Measurements from ENCODE around the gene KRT17.
"Not testable (repeated sequence)": the region's sequence is repeated elsewhere in the genome, so short reads cannot be mapped to it uniquely, and the experiment has no call there.

The KRT17 gene

GRCh38 chr17:41633556-41634199 is 9.3 kb upstream of the KRT17 start:
- no peak for DNase-seq

GRCh38 chr17:41632482-41633105 is 8.2 kb upstream of the KRT17 start:
- DNase-seq, result no peak

GRCh38 chr17:41631898-41632285 is 7.5 kb upstream of the KRT17 start:
- DNase-seq, result no peak

- no peak for DNase-seq
Measured at GRCh38 chr17:41631025-41631897, 6.9 kb upstream of the KRT17 start.

- no peak for DNase-seq
Measured at GRCh38 chr17:41629826-41630670, 5.7 kb upstream of the KRT17 start.

- DNase-seq, result no peak
Measured at GRCh38 chr17:41629316-41629715, 4.9 kb upstream of the KRT17 start.

- DNase-seq, result not testable (repeated sequence)
Measured at GRCh38 chr17:41628621-41629255, 4.4 kb upstream of the KRT17 start.

GRCh38 chr17:41628073-41628370 is 3.6 kb upstream of the KRT17 start:
- not testable (repeated sequence) for DNase-seq

- no peak for DNase-seq
Measured at GRCh38 chr17:41627316-41628072, 3.1 kb upstream of the KRT17 start.

- DNase-seq, result not testable (repeated sequence)
Measured at GRCh38 chr17:41626914-41627295, 2.5 kb upstream of the KRT17 start.

- DNase-seq, result not testable (repeated sequence)
Measured at GRCh38 chr17:41626028-41626913, 1.9 kb upstream of the KRT17 start.

GRCh38 chr17:41625602-41626001 is 1.2 kb upstream of the KRT17 start:
- DNase-seq, result no peak

- DNase-seq, result not testable (repeated sequence)
Measured at GRCh38 chr17:41623184-41623861, 1.1 kb downstream of the KRT17 start.

GRCh38 chr17:41622340-41623183 is 1.8 kb downstream of the KRT17 start:
- not testable (repeated sequence) for DNase-seq

GRCh38 chr17:41621916-41622315 is 2.5 kb downstream of the KRT17 start:
- DNase-seq, result no peak

GRCh38 chr17:41621435-41621817 is 2.9 kb downstream of the KRT17 start:
- not testable (repeated sequence) for DNase-seq

GRCh38 chr17:41620583-41621434 is 3.6 kb downstream of the KRT17 start:
- DNase-seq, result no peak

GRCh38 chr17:41619927-41620582 is 4.3 kb downstream of the KRT17 start:
- not testable (repeated sequence) for DNase-seq
